Measurements from ENCODE around the gene SFMBT1. TPM values are rescaled to one million over a fixed set of nuclear protein-coding genes. Genes with fewer than 3 reads are reported as not detected.

SFMBT1 gene
- total RNA-seq, 2 donors from 2014 or later = 16.7 to 17.4 TPM

- no peak for TF ChIP-seq CTCF (IDR thresholded peaks at IDR 0.05)
- H3K4me3 ChIP-seq = no peak overlapping the region
- H3K36me3 ChIP-seq = peaks cover 10% of the 10 kb centered on the region
- no peak overlapping the region for H3K27ac ChIP-seq
- no peak for DNase-seq (ENCODE audit: low spot score)
- H3K27me3 ChIP-seq = no peaks in the 10 kb centered on the region
- H3K9me3 ChIP-seq = no peaks in the 10 kb centered on the region
- H3K4me1 ChIP-seq = no peaks in the 10 kb centered on the region
These were observed 141.3 kb downstream of the SFMBT1 start for GRCh38 chr3:52904552-52904951.

GRCh38 chr3:52904000-52904399 lies 141.9 kb downstream of the SFMBT1 start:
- Histone ChIP-seq H3K27ac (no peak overlapping the region), H3K4me3 (no peak overlapping the region), H3K9me3 (no peaks in the 10 kb centered on the region), H3K27me3 (no peaks in the 10 kb centered on the region), H3K4me1 (no peaks in the 10 kb centered on the region), H3K36me3 (peaks cover 10% of the 10 kb centered on the region)
- no peak for DNase-seq (ENCODE audit: low spot score)
- no peak for TF ChIP-seq CTCF (IDR thresholded peaks at IDR 0.05)

GRCh38 chr3:52897130-52898122 lies 148.4 kb downstream of the SFMBT1 start, which contains the start of gene STIMATE:
Gene STIMATE, minus strand, starts transcription at chr3:52897548. Its CDS starts 98 bp downstream, at chr3:52897450.
- Histone ChIP-seq H3K4me1 (peaks cover 0 to 51% of the 10 kb centered on the region in 2 donors), H3K27ac (peak within 1 kb of the TSS; percentile 42 to 79), H3K36me3 (no peaks in the 10 kb centered on the region), H3K4me3 (peak within 1 kb of the TSS; percentile 66 to 87), H3K9me3 (no peaks in the 10 kb centered on the region), H3K27me3 (no peaks in the 10 kb centered on the region)
- peak; percentile 82 for DNase-seq (ENCODE audit: low spot score)
- no peak for TF ChIP-seq CTCF (IDR thresholded peaks at IDR 0.05)

GRCh38 chr3:52896613-52897012 lies 149.3 kb downstream of the SFMBT1 start:
- no peak for DNase-seq (ENCODE audit: low spot score)

GRCh38 chr3:52896151-52896550 lies 149.7 kb downstream of the SFMBT1 start:
- H3K4me1 ChIP-seq = peaks cover 0 to 64% of the 10 kb centered on the region in 2 donors

More at GRCh38 chr3:52896613-52897012, 149.3 kb downstream of the SFMBT1 start:
- H3K27ac ChIP-seq = peak overlapping the region; percentile 42 to 79
- H3K9me3 ChIP-seq = no peaks in the 10 kb centered on the region
- H3K36me3 ChIP-seq = no peaks in the 10 kb centered on the region
- no peaks in the 10 kb centered on the region for H3K27me3 ChIP-seq
- H3K4me1 ChIP-seq = peaks cover 0 to 59% of the 10 kb centered on the region in 2 donors
- H3K4me3 ChIP-seq = peak overlapping the region; percentile 66 to 87
- TF ChIP-seq CTCF (IDR thresholded peaks at IDR 0.05) = no peak

More at GRCh38 chr3:52896151-52896550, 149.7 kb downstream of the SFMBT1 start:
- TF ChIP-seq CTCF (IDR thresholded peaks at IDR 0.05) = no peak
- DNase-seq (ENCODE audit: low spot score) = no peak
- Histone ChIP-seq H3K4me3 (peak overlapping the region in 1 of 2 donors; percentile 87), H3K27ac (peak overlapping the region; percentile 42 to 79), H3K27me3 (no peaks in the 10 kb centered on the region), H3K9me3 (no peaks in the 10 kb centered on the region), H3K36me3 (no peaks in the 10 kb centered on the region)

Data from right atrium auricular region (tissue), 2 donors.